IPS DF 19.7 (cell line): ENCODE results near the gene GLP2R.

Experiments used
- DNase-seq: peaks from one replicate; pipeline ENCODE4 v3.0.0-alpha.2; 2013; ENCODE audit warnings: low read depth, low spot score

The GLP2R gene

DNA sequence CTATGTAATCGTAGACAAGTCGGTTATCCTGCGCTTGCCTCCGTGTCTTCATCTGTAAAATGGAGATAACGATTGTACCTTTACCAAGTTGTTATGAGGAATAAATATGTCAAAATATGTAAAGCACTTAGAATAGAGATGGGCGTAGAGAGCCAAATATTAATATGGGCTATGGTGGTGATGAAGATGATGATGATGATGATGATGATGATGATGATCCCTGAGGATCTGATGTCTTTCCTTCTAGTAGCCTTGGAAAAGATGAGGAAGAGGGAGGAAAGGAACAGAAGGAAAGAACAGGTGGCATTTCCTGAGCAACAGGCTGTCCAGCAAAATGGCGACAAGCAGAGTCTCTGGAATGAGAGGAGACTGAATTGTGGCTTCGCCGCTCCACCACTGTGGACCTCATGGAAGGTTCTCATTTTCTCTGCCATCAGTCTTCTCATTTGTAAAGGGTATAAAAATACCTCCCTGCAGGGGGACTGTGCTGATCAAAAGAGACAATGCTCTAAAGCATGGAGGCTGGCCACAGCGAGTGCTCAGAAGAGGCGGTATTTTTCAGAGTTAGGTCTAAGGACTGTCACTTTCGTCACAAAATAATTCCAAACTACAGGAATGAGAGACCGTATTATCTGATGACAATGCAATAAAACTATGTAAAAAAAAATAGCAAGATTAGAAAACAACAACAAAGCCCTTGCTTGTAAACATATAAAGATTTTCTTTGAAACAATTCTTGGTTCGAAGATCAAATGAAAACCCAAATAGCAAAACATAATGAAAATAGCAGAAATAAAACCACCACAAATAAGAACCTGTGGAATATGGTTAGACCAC lies 96.5 kb downstream of the GLP2R start:
- DNase-seq = no peak

DNA sequence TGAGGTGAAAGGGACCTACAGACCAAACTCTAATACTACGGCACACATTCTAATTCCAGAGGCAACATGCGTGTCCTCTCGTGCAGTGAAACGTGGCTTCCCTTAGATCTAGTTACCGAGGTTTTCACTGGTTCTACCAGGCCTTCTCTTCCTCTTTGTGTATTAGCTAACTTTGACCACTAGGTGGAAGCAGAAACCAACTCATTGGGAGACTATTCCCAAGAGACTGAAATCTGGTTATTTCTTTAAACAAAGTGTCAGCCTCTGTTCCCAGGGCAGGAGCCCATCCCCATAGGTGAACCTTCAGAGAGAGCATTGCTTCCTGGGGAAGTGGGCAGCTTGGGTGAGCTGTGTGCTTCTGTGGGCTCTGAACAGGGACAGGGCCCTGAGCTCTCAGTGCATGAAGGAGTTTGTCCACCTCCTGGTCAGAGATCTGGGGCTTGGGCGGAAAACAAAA lies 99.0 kb downstream of the GLP2R start:
- DNase-seq = peak; percentile 50

GRCh38 chr17:9925457-9925856 lies 99.7 kb downstream of the GLP2R start:
- DNase-seq = no peak

DNA sequence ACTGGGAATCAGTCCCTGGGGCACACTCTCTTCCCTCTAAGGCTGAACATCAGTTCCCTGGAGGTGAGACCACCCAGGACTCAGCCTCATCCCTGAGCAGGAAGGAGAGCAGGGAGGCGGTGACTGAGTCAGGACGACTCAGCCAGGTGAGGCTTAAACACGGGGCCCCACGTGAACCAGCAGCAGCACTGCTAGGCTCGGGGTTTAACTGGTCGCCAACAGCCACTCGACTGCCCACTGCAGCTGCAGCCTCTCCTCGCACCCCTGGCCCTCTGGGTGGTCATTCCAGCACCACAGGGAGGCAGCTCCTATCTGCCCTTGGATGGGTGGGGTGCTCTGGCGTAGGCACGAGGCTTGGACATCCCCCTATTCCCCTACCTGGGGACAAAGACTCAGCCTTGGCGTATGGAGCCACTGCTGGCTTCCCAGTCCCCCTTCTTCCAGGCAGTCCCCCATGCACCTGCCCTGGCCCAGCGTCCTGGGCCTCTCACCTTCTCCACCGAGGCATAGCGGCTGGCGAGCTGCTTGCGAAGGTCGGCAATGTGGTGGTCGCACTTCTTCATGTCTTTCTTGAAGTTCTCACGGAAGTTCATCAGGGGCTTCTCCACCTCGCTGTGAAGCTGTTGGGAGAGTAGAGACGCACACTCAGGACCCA lies 100.6 kb downstream of the GLP2R start:
- no peak for DNase-seq

DNA sequence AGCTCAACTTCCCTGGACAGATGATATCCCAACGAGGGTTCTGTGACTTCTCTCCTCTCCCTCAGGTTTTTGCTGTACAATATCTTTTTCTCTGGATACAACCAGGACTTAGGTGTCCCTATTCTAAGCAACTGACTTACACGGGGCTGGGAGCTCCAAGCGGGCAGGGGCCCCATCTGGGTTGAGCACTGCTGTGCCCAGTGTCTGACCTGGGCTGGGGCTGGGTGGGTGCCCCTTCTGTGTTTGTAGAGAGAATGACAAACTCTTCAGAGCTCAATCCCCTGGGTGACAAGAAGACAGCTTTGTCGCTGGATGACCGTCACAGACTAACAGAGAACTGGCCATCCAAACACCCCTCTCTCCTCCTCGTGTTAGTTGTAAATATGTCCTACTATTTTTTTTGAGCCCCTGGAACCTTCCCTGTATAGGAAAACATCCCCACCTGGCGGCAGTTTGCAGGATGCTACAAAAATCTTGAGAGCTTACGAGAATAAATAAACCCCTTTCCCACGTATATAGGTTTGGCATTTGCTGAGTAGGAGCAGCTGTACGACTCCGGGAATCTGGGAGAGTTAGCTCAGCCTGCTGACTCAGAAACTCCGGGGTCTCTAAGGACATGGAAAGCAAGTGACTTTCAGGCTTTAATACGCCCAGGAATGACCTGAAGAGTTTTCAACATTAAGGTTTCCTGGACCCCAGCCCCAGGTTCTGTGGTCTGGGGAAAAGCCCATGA lies 103.0 kb downstream of the GLP2R start:
- DNase-seq = peak; percentile 20

DNA sequence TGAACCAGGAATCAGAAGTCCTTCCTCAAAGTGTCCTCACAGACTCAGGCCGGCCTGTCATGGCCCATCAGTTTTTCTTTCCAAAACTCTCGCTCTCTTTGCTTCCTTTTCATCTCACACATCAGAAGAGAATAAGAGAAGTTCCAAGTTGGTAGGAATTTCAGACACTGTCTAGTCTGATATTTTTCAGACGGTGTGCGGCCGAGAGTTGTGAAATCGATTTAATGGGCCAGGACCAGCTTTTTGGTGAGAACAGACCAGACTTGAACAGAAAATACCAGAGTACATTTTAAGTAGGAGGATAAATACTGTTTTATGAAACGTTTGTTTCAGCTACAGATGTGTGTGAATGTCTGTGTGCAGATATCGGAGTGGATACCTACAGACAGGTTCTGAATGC lies 104.1 kb downstream of the GLP2R start:
- DNase-seq = no peak

DNA sequence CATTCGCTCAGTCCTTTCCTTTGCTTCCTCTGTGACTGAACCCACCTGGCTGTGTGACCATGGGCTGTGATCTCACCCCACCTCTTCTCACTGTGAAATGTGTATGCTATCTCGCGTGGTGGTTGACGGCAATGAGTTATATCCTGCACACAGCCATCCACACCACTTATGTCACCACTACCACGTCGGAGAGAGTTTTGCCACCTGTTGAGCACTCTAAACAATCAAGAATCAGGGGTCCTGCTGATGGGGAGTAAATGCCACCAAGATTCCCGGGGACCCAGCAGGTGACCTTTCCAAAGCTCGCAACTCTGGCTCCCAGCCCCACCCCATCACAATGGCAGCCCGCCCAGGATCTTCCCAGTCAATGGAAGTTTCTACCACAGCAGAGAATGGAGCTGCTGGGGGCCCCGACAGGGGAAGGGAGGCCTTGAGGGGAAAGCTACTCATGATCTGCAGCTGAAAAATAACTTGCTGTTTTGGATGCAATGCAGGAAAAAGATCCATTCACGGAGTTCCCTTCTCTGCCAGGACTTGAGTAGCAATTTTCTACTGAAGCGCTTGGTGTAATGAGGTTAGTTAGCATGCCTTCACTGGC lies 105.5 kb downstream of the GLP2R start:
- no peak for DNase-seq

- no peak for DNase-seq
Measured at GRCh38 chr17:9932491-9932890, 106.8 kb downstream of the GLP2R start.

DNA sequence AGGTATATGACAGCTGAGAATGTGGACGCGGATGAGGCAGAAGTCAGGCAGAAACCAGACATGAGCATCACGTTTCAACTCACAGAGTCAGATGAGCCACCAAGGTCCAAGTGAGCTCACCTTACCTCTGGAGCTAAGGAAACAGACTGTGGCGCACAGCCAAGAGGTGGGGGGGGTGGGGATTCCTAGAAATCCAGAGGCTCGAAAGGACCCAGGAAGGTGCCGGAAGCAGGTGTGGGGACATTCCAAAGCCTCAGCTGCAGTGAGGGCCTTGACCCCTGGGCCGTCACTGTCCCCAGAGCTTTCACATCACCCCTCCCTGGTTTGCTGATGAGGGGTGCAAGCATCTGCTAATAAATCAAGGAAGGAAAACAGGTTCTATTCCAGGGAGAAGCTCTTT lies 108.6 kb downstream of the GLP2R start:
- no peak for DNase-seq

DNA sequence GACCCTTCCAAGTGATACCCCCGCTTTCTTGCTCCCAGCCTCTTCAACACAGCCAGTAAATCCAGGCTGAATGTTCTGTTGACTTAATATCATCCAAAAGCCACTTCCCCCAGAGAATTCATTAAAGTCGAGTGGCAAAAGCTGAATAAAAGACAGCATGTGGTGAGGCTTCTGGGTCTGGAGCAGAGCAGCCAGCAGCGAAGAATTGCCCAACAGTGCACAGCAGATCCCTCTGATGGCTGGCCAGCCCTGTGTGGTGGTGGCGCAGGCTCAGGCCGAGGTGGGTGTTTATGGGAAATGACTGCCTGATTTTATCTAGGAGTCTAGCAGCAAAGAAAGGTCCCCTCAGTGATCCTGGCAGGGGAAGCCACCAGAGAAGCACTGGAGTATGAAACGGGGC lies 109.7 kb downstream of the GLP2R start:
- DNase-seq = no peak

DNA sequence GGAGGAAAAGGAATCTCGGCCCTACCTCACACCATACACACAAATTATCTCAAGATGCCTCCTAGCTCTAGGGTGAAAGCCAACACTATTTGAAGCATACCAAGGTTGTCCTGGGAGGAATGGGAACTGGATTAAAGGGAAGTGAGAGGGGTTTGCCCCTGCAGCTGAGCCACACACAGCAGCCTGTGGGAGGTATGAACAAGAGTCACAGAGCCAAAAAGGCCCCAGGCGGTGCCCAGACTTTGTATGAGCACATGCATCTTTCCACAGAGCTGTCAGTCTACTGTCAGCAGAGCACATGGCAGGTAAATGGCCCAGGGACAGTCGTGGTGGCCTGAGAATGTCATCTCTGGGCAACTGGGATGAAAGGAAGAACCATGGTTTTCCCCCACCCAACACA lies 110.4 kb downstream of the GLP2R start:
- no peak for DNase-seq

DNA sequence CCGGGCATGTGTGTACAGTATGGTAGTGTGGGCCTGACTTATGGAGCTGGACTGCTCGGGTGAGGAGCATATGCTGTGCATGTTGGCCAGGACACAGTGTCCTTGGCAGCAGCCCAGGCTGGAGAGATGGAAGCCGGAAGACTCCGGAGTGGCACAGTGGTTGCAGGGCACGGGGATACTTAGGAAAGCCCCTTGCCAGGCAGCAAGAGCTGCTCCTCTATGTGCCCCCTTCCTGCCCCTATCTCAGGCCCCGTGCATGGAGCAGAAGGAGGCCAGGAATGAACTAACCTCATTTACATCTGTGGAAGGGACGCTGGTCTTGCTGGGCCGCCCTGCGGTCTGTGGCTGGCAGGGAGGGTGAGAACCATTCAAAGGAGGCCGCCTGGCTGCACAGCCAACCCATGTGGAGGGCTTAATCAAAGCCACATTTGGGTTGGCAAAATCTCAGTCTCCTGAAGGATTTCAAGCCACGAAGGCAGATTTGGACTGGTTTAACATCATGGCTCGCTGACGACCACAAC lies 111.6 kb downstream of the GLP2R start:
- DNase-seq = no peak

DNA sequence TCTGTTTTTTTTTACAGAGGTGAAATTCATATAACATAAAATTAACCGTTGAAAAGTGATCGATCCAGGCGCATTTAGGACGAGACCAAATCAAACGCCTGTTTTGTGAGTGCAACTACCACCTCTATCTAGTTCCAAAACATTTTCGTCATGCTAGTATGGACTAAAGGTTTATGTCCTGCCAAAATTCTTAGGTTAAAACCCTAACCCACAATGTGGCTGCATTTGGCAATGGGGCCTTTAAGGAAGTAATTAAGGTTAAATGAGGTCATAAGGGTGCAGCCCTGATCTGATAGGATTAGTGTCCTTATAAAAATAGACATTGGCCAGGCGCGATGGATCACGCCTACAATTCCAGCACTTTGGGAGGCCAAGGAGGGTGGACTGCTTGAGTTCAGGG lies 112.2 kb downstream of the GLP2R start:
- no peak for DNase-seq

GRCh38 chr17:9938764-9939163 lies 113.0 kb downstream of the GLP2R start:
- DNase-seq = no peak

DNA sequence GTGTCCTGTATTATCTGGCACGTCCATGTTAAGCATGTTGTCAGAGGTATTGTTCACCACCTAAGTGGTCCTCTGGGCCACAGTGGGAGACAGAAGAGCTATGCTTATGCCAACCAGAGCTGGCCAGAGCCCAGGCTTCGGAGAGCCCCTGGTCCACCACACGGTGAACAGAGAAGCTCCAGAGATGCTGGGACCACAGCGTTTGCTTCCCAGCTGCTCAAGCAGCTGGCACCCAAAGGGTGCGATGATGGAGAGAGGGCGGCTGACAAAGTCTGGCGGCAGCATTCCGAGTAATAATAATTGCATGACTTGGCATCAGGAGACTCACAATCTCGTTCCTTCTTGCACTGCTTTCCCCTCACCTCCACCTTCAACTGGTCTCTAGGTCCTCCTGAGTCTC lies 115.1 kb downstream of the GLP2R start:
- DNase-seq = no peak

- no peak for DNase-seq
Measured at GRCh38 chr17:9941305-9941704, 115.6 kb downstream of the GLP2R start.
